Measurements from ENCODE around the gene ANO1.

ANO1 gene

DNA sequence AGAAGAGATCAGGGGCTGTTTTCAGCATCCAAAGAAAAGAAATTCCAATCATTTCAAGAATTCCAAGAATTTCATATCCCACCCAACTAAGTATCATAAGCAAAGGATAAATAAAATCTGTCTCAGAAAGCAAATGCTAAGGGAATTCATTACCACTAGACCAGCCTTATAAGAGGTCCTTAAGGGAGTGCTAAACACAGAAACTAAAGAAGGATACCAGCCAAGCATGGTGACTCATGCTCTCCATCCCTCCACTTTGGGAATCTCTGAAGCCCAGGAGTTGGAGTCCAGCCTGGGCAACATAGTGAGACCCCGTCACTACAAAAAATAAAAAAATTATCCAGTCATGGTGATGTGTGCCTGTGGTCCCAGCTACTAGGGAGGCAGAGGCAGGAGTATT is 142.8 kb downstream of the ANO1 start:
- Histone ChIP-seq H3K27me3 (ENCODE audit: control insufficient read depth, low read length) (peaks cover 12% of the 10 kb centered on the region), H3K79me2 (ENCODE audit: control insufficient read depth, low read length) (no peaks in the 10 kb centered on the region), H3F3A (ENCODE audit: control insufficient read depth, insufficient read depth) (no peaks in the 10 kb centered on the region), H3K4me1 (ENCODE audit: control insufficient read depth, low read length) (no peaks in the 10 kb centered on the region), H3K27ac (ENCODE audit: low read depth, low read length) (no peak overlapping the region), H3K4me2 (ENCODE audit: low read length) (no peak overlapping the region), H3K4me3 (ENCODE audit: low read length) (no peak overlapping the region), H3K9me2 (replicated peaks; ENCODE audit: control insufficient read depth, low read length) (no peaks in the 10 kb centered on the region), H4K20me1 (ENCODE audit: control insufficient read depth, insufficient read depth, low read depth, low read length) (no peaks in the 10 kb centered on the region), H3K36me3 (ENCODE audit: control insufficient read depth, low read length) (no peaks in the 10 kb centered on the region), H3K9me3 (ENCODE audit: control insufficient read depth, insufficient read depth, low read length) (no peaks in the 10 kb centered on the region)
- TF ChIP-seq, protein P1, sequence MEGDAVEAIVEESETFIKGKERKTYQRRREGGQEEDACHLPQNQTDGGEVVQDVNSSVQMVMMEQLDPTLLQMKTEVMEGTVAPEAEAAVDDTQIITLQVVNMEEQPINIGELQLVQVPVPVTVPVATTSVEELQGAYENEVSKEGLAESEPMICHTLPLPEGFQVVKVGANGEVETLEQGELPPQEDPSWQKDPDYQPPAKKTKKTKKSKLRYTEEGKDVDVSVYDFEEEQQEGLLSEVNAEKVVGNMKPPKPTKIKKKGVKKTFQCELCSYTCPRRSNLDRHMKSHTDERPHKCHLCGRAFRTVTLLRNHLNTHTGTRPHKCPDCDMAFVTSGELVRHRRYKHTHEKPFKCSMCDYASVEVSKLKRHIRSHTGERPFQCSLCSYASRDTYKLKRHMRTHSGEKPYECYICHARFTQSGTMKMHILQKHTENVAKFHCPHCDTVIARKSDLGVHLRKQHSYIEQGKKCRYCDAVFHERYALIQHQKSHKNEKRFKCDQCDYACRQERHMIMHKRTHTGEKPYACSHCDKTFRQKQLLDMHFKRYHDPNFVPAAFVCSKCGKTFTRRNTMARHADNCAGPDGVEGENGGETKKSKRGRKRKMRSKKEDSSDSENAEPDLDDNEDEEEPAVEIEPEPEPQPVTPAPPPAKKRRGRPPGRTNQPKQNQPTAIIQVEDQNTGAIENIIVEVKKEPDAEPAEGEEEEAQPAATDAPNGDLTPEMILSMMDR (IDR thresholded peaks at IDR 0.05; ENCODE audit: low read depth, low read length, poor library complexity, severe bottlenecking) = no peak
- TF ChIP-seq EZH2phosphoT487 (IDR thresholded peaks at IDR 0.05; ENCODE audit: borderline replicate concordance, low read length) = no peak

DNA sequence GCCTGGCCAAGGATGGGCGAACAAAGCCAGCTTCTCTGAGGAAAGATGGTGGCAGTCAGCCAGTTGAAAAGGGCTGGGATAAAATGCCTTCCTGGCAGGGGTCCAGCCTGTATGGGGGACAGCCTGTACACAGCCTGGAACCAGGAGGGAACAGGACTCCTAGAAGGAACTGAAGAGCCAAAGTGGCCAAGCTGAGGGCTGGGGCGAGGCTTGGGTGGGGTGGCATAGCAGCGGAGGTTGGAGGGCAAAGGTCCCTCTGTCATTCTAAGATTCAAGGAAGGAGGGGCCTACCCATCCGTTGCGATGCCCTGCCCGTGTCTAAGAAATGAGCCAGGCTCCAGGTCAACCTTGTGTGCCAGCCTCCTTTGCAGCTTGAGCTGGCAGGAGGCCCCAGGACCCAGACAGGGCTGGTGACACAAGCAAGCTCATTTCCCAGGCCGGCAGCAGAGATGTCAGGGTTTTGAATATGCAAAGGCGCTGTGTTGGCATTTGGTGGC is 147.6 kb downstream of the ANO1 start:
- Histone ChIP-seq H3K27me3 (ENCODE audit: control insufficient read depth, low read length) (peaks cover 13% of the 10 kb centered on the region), H3K79me2 (ENCODE audit: control insufficient read depth, low read length) (no peaks in the 10 kb centered on the region), H4K20me1 (ENCODE audit: control insufficient read depth, insufficient read depth, low read depth, low read length) (no peaks in the 10 kb centered on the region), H3K9me2 (replicated peaks; ENCODE audit: control insufficient read depth, low read length) (no peaks in the 10 kb centered on the region), H3K4me3 (ENCODE audit: low read length) (no peak overlapping the region), H3K36me3 (ENCODE audit: control insufficient read depth, low read length) (no peaks in the 10 kb centered on the region), H3K27ac (ENCODE audit: low read depth, low read length) (no peak overlapping the region), H3F3A (ENCODE audit: control insufficient read depth, insufficient read depth) (no peaks in the 10 kb centered on the region), H3K4me2 (ENCODE audit: low read length) (no peak overlapping the region), H3K4me1 (ENCODE audit: control insufficient read depth, low read length) (no peaks in the 10 kb centered on the region), H3K9me3 (ENCODE audit: control insufficient read depth, insufficient read depth, low read length) (no peaks in the 10 kb centered on the region)
- no peak for TF ChIP-seq EZH2phosphoT487 (IDR thresholded peaks at IDR 0.05; ENCODE audit: borderline replicate concordance, low read length)
- TF ChIP-seq, protein P1 (IDR thresholded peaks at IDR 0.05; ENCODE audit: low read depth, low read length, poor library complexity, severe bottlenecking) = no peak

DNA sequence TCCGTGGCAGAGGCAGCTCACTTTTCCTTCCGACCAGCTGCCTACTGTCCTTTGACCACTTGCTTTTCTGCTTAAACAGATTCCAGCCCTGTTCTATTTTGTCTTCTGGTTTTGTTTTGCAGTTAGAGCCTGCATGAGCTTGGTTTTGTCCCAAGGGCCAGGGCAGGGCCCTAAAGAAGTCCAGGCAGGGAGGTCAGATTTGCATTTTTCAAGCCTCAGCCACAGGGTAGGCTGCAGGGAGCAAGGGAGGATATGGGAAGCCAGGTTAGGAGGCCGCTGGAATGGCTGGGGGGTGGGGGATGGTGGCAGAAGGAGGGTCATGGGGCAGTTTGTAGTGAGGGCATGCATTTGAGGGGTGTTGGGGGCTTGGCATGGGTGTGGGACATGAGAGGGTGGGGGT is 148.1 kb downstream of the ANO1 start:
- Histone ChIP-seq H3K4me1 (ENCODE audit: control insufficient read depth, low read length) (no peaks in the 10 kb centered on the region), H4K20me1 (ENCODE audit: control insufficient read depth, insufficient read depth, low read depth, low read length) (no peaks in the 10 kb centered on the region), H3K9me3 (ENCODE audit: control insufficient read depth, insufficient read depth, low read length) (no peaks in the 10 kb centered on the region), H3K27me3 (ENCODE audit: control insufficient read depth, low read length) (peaks cover 12% of the 10 kb centered on the region), H3K79me2 (ENCODE audit: control insufficient read depth, low read length) (no peaks in the 10 kb centered on the region), H3K4me2 (ENCODE audit: low read length) (no peak overlapping the region), H3K9me2 (replicated peaks; ENCODE audit: control insufficient read depth, low read length) (no peaks in the 10 kb centered on the region), H3K27ac (ENCODE audit: low read depth, low read length) (no peak overlapping the region), H3K4me3 (ENCODE audit: low read length) (no peak overlapping the region), H3K36me3 (ENCODE audit: control insufficient read depth, low read length) (no peaks in the 10 kb centered on the region), H3F3A (ENCODE audit: control insufficient read depth, insufficient read depth) (no peaks in the 10 kb centered on the region)
- no peak for TF ChIP-seq EZH2phosphoT487 (IDR thresholded peaks at IDR 0.05; ENCODE audit: borderline replicate concordance, low read length)
- TF ChIP-seq, protein P1 (IDR thresholded peaks at IDR 0.05; ENCODE audit: low read depth, low read length, poor library complexity, severe bottlenecking) = no peak
